GM19372 (cell line): Measurements from ENCODE around the gene RRP36.
A peak's percentile ranks its signal among the peaks of the same experiment; 100 is the strongest.
"Not testable (repeated sequence)": the region's sequence is repeated elsewhere in the genome, so short reads cannot be mapped to it uniquely, and the experiment has no call there.

Experiments used
- ATAC-seq: cut with Tn5 transposase; IDR thresholded peaks from one replicate; pipeline ENCODE4 v1.9.1; 2021; ENCODE audit warnings: mild to moderate bottlenecking, low read depth, moderate library complexity; ENCODE audit not compliant: unreplicated experiment

The RRP36 gene

DNA sequence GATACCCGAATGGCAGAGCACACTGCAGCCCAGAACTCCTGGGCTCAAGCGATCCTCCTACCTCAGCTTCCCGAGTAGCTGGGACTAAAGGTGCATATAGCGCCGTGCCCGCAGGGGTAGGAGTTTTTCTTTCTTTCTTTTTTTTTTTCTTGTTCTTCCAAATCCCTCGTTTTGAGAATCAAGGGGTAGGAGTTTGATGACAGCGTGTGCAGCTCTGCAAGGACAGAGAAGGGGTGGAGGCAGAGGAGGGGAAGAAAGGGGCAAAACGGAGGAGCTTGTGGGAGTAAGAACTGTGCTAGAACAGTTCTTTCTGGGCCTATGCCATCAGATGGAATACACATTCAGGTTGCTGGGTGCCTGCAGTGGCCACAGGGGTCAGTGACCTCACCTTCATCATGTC lies 15.3 kb downstream of the RRP36 start:
- ATAC-seq: no peak

- no peak for ATAC-seq
Observed at GRCh38 chr6:43037197-43037596, 15.8 kb downstream of the RRP36 start.

- ATAC-seq: no peak
Observed at GRCh38 chr6:43037706-43038105, 16.3 kb downstream of the RRP36 start.

DNA sequence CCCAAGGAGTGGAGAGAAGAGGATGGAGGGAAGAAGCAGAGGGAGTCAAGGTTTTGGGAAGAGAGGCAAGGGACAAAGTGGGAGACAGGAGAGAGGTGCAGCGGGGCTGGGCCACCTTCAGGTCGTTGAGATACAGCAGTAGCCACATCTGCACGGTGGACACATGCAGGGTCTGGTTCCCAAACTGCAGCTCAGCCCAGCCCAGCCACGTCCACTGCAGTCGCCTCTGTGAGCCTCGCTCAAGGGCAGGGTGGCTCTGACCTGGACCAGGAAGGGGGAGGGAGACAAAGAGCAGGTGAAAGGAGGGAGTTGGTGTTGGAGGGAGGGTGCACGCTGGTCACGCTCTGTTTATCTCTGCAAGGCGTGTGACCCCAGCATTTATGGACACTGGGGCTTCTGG lies 17.3 kb downstream of the RRP36 start:
- ATAC-seq: no peak

DNA sequence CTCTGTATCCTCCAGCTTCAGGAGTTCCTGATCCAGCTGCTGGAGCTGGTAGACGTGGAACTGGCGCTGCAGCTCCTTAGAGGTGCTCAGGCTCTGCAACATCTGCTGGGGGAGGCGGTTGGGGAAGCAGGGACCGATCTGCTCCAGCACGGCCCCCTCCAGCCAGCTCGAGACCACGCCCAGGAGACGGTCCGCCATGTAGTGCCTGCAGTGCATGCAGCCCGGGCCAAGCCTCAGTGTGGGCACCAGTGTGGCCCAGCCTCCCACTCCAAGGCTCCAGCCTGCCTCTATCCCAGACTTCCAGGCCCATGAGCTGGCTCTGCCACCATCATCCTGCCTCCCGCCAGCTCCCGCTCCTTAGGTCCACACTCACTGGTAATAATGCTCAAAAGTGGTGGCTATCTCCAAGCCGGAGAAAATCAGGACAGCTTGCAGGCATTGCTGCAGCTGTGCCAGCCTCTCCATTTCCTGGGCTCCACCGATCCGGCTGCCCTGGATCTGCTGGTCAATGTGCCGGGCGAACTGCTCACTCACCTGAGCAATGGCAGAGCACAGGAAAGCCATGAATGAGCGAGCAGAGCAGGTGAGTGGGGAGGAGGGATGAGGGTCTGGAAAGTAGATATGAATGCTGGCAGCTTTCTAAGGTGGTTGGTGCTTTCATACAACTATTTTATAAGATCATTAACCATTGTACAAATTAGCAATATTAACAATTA lies 19.3 kb downstream of the RRP36 start:
- no peak for ATAC-seq

GRCh38 chr6:43041475-43041874 lies 20.1 kb downstream of the RRP36 start:
- ATAC-seq: not testable (repeated sequence)

DNA sequence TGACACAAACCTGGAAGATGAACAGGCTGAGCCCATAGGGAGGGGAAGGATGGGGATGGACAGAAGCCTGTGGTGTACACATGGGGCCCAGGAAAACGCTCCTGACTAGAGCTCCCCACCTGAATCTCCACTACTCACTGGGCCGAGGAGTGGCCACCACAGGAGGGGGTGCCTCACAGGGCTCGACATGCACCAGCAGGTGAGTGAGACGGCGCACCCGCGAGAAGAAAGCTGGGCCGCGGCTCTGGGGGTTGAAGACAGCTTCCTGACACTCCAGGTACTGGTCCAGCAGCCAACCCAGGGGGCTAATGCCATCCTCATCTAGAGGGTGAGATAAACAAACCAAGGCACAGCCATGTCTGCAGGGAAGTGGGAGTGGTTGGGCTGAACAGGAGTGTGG lies 21.9 kb downstream of the RRP36 start:
- ATAC-seq: no peak

DNA sequence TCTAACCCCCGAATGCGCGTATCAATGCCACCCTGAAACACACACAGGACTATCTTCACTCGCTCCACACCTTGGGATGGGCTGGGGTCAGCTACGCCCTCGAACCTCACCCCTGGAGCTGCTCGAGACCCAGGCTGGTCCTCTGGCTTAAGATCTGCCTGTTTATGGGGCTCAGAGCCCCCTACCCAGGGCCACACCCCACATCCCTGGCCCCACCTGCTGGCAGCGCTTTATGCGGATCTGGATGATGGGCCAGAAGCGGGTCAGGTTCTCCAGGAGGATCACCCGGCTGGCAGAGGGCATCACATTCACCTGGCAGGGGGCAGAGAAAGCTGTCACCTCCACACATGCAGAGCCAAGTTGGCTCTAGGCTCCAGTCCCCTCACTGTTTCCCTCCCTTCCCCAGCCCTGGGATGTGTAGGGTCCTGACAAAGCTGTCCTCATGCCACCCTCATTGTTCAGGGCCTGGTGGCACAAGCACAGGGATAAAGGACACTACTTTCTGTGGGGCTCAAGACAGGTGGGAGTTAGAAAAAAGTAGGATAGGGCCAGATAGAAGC lies 24.0 kb downstream of the RRP36 start:
- ATAC-seq: no peak

DNA sequence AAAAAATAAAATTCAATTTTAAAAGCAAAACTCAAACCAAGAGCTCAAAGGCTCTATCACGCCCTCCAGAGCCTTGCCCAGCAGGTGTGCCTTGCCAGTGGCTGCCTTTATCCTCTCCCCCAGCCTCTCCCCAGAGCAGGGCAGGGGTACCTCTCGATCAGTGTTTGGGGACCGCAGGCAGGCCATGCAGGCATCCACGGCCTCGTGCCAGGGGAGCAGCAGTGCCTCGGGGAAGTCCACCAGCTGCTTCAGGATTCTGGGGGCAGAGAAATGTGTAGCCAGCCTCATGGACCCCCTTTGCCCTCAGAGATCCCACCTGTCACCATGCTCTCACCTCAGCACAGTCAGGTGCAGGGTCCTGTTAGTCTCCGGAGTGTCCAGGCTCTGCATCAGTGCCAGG lies 26.6 kb downstream of the RRP36 start:
- no peak for ATAC-seq

GRCh38 chr6:43050981-43051380 lies 29.6 kb downstream of the RRP36 start:
- ATAC-seq: no peak

GRCh38 chr6:43052225-43052841 lies 30.9 kb downstream of the RRP36 start:
- ATAC-seq: no peak

DNA sequence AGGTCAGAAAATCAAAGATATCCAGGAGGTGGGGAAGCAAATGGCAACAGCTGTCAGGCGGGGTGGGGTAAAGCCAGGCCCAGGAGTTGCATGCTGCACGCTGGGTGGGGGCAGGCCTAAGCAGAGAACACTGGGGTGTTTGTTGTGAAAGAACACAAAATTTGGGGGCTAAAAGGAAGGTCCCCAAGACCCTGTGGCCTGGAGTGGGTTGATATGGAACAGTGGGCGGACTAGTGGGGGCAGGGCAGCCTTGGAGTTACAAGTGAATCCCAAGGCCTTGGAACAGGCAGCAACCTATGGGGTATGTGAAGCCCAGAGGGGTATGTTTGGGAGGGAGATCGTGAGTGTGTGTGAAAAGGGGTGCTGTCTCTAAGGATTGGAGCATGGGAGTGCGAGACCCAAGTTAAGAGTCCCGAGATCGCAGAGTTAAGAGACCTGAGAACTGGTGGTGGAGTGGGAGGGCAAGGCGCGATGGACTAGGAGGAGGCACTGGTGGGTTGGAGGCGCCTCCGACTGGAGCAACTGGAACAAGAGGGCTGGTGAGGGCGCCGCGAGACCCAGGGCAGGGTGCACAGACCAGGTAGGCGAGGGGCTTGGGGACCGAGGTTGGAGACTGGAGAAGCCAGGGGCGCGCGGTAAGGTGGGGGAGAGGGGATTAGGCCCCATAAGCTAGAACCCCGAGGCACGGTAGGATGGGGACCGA lies 31.6 kb downstream of the RRP36 start:
- ATAC-seq: no peak

DNA sequence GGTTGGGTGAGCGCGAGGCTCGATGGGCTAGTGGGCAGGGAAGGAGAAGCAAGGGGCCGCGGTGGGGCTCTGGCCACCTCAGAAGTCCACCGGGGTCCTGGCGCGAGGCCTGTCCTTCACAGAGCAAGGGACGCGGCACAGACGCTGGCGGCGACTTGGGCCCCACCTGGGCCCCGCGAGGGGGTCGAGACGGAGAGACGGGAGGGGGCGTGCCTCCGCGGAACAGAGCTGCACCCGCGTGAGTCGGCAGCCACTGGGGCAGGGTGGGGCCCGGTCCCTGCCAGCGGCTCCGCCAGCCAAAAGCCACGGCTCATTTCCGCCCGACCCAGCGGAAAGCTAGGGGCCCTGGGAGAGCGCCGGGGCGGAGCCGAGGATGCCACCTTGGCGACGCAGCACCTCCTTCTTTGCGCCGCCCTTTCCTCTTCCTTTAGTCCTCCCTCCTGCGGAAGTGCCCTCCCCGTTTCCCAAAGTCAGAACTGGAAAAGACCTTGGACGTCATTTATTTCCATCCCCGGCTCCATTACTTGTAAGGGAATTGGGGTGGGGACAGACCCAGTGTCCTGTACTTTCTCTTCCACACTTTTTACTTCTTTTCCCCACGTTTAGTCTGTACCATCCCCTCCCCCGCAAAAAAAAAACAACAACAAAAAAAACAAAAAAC lies 32.3 kb downstream of the RRP36 start, which contains the start of gene CUL7:
Gene CUL7 (minus strand): TSS at position 307 of the 661 bp plus-strand sequence. CDS start 1,063 bp downstream, outside the sequence.
- peak; percentile 87 for ATAC-seq

- ATAC-seq: no peak
Observed at GRCh38 chr6:43054206-43054943, 33.0 kb downstream of the RRP36 start.

GRCh38 chr6:43055966-43056365 lies 34.5 kb downstream of the RRP36 start:
- ATAC-seq: no peak

DNA sequence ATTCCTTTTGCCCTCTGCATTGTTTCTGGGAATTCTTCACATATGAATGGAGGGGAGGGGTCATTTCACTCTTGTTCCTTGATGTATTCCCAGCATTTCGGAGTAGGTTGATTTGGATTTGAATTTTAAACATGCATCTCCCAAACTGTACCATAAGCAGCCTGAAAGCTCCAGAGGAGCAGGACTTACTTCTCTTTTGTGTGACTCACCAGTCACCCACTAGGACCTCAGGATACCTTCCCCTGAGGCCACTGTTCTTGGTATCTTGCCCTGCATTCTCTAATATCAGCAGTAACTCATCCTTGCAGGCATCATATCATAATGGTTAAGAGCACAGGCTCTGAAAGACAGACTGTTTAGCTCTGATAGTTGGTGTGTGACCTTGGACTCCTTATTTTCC lies 37.1 kb downstream of the RRP36 start:
- no peak for ATAC-seq

- ATAC-seq: peak; percentile 91
Observed at GRCh38 chr6:43059168-43060033, 38.0 kb downstream of the RRP36 start, which contains the start of the genes KLC4 and MRPL2. Gene KLC4 (plus strand): TSS chr6:43059631. CDS start chr6:43061336, 1,705 bp downstream. Gene MRPL2 (minus strand): TSS chr6:43059434. CDS start chr6:43059381, 53 bp downstream.

DNA sequence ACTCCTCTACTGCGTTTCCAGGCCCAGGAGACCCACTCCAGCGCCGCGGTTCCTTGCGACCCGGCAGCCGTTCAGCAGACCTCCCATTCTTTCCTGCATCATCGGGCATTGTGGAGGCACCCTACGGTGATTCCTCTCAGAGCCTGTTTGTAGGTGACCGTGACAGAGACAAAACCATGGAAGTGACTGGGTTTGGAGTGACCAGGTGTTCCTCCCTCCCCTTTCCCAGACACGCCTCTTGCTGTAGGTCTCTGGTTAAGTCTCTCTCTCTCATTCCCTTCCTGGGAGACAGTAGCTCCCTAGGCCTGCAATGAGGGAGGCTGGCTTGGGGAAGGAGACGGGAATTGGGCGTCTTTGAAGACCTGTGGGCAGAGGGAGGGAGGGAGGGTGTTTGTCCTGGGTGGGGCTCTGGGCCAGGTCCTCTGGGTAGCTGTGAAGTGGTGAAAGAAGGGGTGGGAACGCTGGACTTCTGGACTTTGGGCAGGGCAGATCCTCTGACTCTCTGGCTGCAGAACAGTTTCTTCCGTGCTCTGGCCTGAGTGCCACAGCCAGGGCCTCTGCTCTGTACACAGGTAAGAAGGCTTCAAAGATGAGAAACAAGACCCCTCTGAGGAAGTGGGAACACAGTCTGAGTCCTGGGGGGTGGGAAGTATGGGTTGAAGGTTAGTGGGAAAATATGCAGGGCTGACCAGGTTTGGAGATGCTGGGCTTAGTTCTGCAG lies 38.8 kb downstream of the RRP36 start:
- ATAC-seq: no peak
